Esophagus muscularis mucosa (tissue), 4 donors: ENCODE data around the gene ZFYVE28.

Experiments used
- CTCF ChIP-seq, 3 experiments: fragments of 200-600 bp in 2 of 3; fragments of 450-650 bp in 1 of 3; sonication (generic) in 2 of 3; IDR thresholded peaks; one replicate each; pipeline ENCODE4 v1.5.1; 2017 to 2019; ENCODE audit warnings: antibody characterized with exemption in 3 of 3, mild to moderate bottlenecking in 2 of 3, moderate library complexity in 1 of 3
- EP300 ChIP-seq: sonication (generic); formaldehyde crosslinking; IDR thresholded peaks from one replicate; pipeline ENCODE4 v1.6.1; 2017; ENCODE audit warnings: antibody characterized with exemption
- POLR2A ChIP-seq: fragments of 450-650 bp; IDR thresholded peaks from one replicate; pipeline ENCODE4 v1.6.1; 2017; ENCODE audit warnings: antibody characterized with exemption, moderate library complexity, mild to moderate bottlenecking, low read depth
- POLR2AphosphoS5 ChIP-seq, 2 donors: sonication (generic); formaldehyde crosslinking; IDR thresholded peaks; one replicate each; pipeline ENCODE4 v1.6.1; 2017; ENCODE audit warnings: antibody characterized with exemption in 2 of 2

GRCh38 chr4:2449051-2449450 lies 30.6 kb upstream of the ZFYVE28 start:
- TF ChIP-seq EP300: no peak
- no peak for TF ChIP-seq CTCF (IDR thresholded peaks at IDR 0.05)
- TF ChIP-seq POLR2A: no peak
- TF ChIP-seq POLR2AphosphoS5 (IDR thresholded peaks at IDR 0.05): no peak
